ENCODE results near the gene HSPB3.

HSPB3 gene

DNA sequence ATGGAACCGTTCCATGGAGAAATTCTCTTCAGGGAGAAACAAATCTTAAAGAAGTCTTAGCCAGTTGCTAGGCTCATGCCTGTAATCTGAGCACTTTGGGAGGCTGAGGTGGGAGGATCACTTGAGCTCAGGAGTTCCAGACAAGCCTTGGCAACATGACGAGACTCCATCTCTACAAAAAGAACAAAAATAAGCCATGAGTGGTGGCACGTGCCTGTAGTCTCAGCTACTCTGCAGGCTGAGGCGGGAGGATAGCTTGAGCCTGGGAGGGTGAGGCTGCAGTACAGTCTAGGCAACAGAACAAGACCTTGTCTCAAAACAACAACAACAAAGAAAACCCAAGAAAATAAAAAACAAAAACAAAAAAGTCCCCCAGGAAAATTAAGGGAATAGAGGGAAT lies 8.2 kb downstream of the HSPB3 start (continued):
- TF ChIP-seq, protein P1, sequence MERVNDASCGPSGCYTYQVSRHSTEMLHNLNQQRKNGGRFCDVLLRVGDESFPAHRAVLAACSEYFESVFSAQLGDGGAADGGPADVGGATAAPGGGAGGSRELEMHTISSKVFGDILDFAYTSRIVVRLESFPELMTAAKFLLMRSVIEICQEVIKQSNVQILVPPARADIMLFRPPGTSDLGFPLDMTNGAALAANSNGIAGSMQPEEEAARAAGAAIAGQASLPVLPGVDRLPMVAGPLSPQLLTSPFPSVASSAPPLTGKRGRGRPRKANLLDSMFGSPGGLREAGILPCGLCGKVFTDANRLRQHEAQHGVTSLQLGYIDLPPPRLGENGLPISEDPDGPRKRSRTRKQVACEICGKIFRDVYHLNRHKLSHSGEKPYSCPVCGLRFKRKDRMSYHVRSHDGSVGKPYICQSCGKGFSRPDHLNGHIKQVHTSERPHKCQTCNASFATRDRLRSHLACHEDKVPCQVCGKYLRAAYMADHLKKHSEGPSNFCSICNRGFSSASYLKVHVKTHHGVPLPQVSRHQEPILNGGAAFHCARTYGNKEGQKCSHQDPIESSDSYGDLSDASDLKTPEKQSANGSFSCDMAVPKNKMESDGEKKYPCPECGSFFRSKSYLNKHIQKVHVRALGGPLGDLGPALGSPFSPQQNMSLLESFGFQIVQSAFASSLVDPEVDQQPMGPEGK (CRISPR knock-in tag; IDR thresholded peaks at IDR 0.05; ENCODE audit: borderline replicate concordance), result no peak

DNA sequence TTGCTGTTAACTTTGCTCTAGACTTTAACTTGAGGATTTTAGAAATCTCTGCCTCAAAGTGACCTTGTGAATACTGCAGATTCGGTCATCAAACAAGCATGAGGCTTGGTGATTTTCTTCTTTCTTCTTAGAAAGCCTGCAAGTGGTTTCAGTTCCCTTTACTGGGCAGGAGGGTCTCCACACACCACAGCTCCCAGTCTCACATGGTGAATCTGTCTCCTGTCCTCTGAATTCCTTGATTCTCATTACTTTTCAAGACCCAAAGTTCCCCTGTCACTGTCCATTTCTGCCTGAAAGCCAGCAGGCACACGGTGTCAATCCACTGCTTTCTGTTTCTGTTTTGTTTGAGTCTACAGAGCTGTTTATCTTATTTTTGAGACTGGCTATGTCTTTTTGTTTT lies 14.1 kb downstream of the HSPB3 start:
- peak; percentile 75 for ATAC-seq
- TF ChIP-seq ARNTL (CRISPR knock-in tag; IDR thresholded peaks at IDR 0.05; ENCODE audit: borderline replicate concordance, low read depth) (no peak), ESRRG (CRISPR knock-in tag; IDR thresholded peaks at IDR 0.05) (no peak), TCF4 (CRISPR knock-in tag; IDR thresholded peaks at IDR 0.05; ENCODE audit: borderline replicate concordance) (no peak), CSDC2 (CRISPR knock-in tag; IDR thresholded peaks at IDR 0.05) (no peak), ZFP3 (CRISPR knock-in tag; IDR thresholded peaks at IDR 0.05) (no peak), RARB (CRISPR knock-in tag; IDR thresholded peaks at IDR 0.05) (no peak), ZC3H10 (CRISPR knock-in tag; IDR thresholded peaks at IDR 0.05) (no peak)
- TF ChIP-seq, protein P2, sequence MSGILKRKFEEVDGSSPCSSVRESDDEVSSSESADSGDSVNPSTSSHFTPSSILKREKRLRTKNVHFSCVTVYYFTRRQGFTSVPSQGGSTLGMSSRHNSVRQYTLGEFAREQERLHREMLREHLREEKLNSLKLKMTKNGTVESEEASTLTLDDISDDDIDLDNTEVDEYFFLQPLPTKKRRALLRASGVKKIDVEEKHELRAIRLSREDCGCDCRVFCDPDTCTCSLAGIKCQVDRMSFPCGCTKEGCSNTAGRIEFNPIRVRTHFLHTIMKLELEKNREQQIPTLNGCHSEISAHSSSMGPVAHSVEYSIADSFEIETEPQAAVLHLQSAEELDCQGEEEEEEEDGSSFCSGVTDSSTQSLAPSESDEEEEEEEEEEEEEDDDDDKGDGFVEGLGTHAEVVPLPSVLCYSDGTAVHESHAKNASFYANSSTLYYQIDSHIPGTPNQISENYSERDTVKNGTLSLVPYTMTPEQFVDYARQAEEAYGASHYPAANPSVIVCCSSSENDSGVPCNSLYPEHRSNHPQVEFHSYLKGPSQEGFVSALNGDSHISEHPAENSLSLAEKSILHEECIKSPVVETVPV (CRISPR knock-in tag; IDR thresholded peaks at IDR 0.05), result no peak

DNA sequence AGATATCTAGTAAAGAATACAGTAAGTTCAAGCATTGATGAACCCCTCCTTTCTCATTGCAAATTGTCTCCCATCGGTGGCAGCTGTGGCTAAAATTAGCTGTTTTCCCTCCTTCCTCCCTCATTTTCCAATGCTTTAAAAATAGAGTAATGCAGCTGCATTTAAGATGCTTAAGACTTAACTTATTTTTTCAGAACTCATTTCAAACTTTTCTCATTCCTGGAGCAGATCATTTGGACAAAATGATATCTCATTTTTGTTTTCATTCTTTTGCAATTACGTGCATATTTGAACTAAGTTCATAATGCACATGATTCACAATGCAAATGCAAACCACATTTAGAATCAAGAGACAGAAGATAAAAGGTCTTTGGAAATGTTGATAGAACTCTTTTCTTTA lies 14.6 kb downstream of the HSPB3 start:
- ATAC-seq, result peak; percentile 66
- TF ChIP-seq ZNF8 (CRISPR knock-in tag; IDR thresholded peaks at IDR 0.05) (no peak), ZC3H10 (CRISPR knock-in tag; IDR thresholded peaks at IDR 0.05) (no peak), TOX (CRISPR knock-in tag; IDR thresholded peaks at IDR 0.05; ENCODE audit: borderline replicate concordance) (no peak), ZNF70 (CRISPR knock-in tag; IDR thresholded peaks at IDR 0.05) (no peak), CSDC2 (CRISPR knock-in tag; IDR thresholded peaks at IDR 0.05) (no peak), RARB (CRISPR knock-in tag; IDR thresholded peaks at IDR 0.05) (no peak)
- TF ChIP-seq, protein P2 (CRISPR knock-in tag; IDR thresholded peaks at IDR 0.05), result no peak
- TF ChIP-seq, protein P3, sequence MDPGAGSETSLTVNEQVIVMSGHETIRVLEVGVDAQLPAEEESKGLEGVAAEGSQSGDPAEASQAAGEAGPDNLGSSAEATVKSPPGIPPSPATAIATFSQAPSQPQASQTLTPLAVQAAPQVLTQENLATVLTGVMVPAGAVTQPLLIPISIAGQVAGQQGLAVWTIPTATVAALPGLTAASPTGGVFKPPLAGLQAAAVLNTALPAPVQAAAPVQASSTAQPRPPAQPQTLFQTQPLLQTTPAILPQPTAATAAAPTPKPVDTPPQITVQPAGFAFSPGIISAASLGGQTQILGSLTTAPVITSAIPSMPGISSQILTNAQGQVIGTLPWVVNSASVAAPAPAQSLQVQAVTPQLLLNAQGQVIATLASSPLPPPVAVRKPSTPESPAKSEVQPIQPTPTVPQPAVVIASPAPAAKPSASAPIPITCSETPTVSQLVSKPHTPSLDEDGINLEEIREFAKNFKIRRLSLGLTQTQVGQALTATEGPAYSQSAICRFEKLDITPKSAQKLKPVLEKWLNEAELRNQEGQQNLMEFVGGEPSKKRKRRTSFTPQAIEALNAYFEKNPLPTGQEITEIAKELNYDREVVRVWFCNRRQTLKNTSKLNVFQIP (CRISPR knock-in tag; IDR thresholded peaks at IDR 0.05; ENCODE audit: borderline replicate concordance, low read depth), result no peak

DNA sequence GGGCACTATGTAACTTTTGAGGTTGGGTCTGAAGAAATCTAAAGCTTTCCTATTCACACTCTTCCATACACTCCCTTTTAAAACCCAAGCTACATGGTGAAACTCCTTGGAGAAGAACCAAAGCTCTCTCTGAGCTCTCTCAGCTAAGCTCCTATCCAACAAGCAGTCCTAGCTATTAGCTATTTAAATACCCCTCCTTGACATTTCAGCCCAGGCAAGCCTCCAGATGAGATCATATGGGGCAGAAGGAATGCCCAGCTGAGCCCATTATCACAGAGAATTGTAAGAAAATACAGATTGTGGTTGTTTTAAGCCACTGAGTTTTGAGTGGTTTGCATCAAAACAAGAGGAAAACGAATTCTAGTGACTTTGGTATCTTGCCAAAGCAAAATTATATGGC lies 15.2 kb downstream of the HSPB3 start:
- ATAC-seq, result peak; percentile 83
- no peak for TF ChIP-seq ISL1 (CRISPR knock-in tag; IDR thresholded peaks at IDR 0.05)
- no peak for TF ChIP-seq CSDC2 (CRISPR knock-in tag; IDR thresholded peaks at IDR 0.05)
- no peak for TF ChIP-seq OSR1 (CRISPR knock-in tag; IDR thresholded peaks at IDR 0.05)
- no peak for TF ChIP-seq ZNF8 (CRISPR knock-in tag; IDR thresholded peaks at IDR 0.05)
- no peak for TF ChIP-seq SNAI2 (CRISPR knock-in tag; IDR thresholded peaks at IDR 0.05)
- no peak for TF ChIP-seq ZC3H10 (CRISPR knock-in tag; IDR thresholded peaks at IDR 0.05)
- TF ChIP-seq ARNTL (CRISPR knock-in tag; IDR thresholded peaks at IDR 0.05; ENCODE audit: borderline replicate concordance, low read depth), result no peak
- TF ChIP-seq, protein P2 (CRISPR knock-in tag; IDR thresholded peaks at IDR 0.05), result no peak
- no peak for TF ChIP-seq ZFP3 (CRISPR knock-in tag; IDR thresholded peaks at IDR 0.05)
- TF ChIP-seq, protein P1 (CRISPR knock-in tag; IDR thresholded peaks at IDR 0.05; ENCODE audit: borderline replicate concordance), result no peak
- no peak for TF ChIP-seq TCF4 (CRISPR knock-in tag; IDR thresholded peaks at IDR 0.05; ENCODE audit: borderline replicate concordance)
- TF ChIP-seq ZFP30 (CRISPR knock-in tag; IDR thresholded peaks at IDR 0.05), result no peak
- TF ChIP-seq TOX (CRISPR knock-in tag; IDR thresholded peaks at IDR 0.05; ENCODE audit: borderline replicate concordance), result no peak
- TF ChIP-seq, protein P4, sequence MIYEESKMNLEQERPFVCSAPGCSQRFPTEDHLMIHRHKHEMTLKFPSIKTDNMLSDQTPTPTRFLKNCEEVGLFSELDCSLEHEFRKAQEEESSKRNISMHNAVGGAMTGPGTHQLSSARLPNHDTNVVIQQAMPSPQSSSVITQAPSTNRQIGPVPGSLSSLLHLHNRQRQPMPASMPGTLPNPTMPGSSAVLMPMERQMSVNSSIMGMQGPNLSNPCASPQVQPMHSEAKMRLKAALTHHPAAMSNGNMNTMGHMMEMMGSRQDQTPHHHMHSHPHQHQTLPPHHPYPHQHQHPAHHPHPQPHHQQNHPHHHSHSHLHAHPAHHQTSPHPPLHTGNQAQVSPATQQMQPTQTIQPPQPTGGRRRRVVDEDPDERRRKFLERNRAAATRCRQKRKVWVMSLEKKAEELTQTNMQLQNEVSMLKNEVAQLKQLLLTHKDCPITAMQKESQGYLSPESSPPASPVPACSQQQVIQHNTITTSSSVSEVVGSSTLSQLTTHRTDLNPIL (CRISPR knock-in tag; IDR thresholded peaks at IDR 0.05; ENCODE audit: low read depth), result no peak
- TF ChIP-seq RARB (CRISPR knock-in tag; IDR thresholded peaks at IDR 0.05), result no peak
- TF ChIP-seq ZNF565 (CRISPR knock-in tag; conservative IDR thresholded peaks at IDR 0.05; ENCODE audit: low read depth), result no peak
- no peak for TF ChIP-seq BACH2 (CRISPR knock-in tag; IDR thresholded peaks at IDR 0.05; ENCODE audit: borderline replicate concordance)

Measured in SK-N-SH treated with all-trans-retinoic acid at 6 μM for 48 hours (cell line).